Measurements from ENCODE around the gene RBFOX2. TPM values are rescaled to one million over a fixed set of nuclear protein-coding genes. Genes with fewer than 3 reads are reported as not detected.
A peak's percentile ranks its signal among the peaks of the same experiment; 100 is the strongest.

Gene RBFOX2
- polyA plus RNA-seq, 2 of the 4 experiments (the other 2 are of a cell fraction), result 30.3 to 77.7 TPM

DNA sequence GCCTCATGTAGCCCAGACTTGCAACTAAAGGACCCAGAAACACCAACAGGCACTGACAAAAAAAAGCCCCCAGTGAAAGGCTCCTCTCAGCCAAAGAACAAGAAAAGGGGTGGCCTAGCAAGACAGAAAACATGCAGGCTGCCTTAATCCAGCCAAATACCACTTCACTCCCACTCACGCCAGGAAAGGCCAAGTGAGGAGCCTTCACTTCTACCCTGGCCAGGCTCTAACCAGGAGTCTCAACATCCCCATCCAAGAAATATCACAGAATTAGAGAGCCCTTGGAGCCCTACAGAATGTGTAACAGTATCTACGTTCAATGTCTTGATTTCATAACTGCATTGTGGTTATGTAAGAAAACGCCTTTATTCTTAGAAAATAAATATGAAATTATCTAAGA is 162.0 kb downstream of the RBFOX2 start:
- H3K9me3 ChIP-seq, result no peaks in the 10 kb centered on the region
- peaks cover 18% of the 10 kb centered on the region; the same call in 2 of the 3 replicates for H3K4me1 ChIP-seq
- ATAC-seq (no peak), FAIRE-seq (no peak), DNase-seq (ENCODE audit: low read depth in 1 of 2, low spot score in 1 of 2) (no peak)
- ChIA-PET POLR2A (no interaction called here), CTCF (no interaction called here)
- 80% methylated on average over 3 of the region's 3 CpGs for WGBS (ENCODE audit: missing lambda C conversion rate)
- no peak for TF ChIP-seq FOXS1 (CRISPR knock-in tag; IDR thresholded peaks at IDR 0.05)
- TF ChIP-seq, protein P1, sequence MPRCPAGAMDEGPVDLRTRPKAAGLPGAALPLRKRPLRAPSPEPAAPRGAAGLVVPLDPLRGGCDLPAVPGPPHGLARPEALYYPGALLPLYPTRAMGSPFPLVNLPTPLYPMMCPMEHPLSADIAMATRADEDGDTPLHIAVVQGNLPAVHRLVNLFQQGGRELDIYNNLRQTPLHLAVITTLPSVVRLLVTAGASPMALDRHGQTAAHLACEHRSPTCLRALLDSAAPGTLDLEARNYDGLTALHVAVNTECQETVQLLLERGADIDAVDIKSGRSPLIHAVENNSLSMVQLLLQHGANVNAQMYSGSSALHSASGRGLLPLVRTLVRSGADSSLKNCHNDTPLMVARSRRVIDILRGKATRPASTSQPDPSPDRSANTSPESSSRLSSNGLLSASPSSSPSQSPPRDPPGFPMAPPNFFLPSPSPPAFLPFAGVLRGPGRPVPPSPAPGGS (IDR thresholded peaks at IDR 0.05), result no peak
- TF ChIP-seq ATOH8 (CRISPR knock-in tag; IDR thresholded peaks at IDR 0.05; ENCODE audit: low read depth), result no peak
- no peak for TF ChIP-seq ZC3H11A (IDR thresholded peaks at IDR 0.05)
- TF ChIP-seq MYC (IDR thresholded peaks at IDR 0.05; ENCODE audit: borderline replicate concordance, low read length), result no peak
- TF ChIP-seq POLR2A (IDR thresholded peaks at IDR 0.05; ENCODE audit: low read length), result no peak
- no peak for TF ChIP-seq KDM1A (IDR thresholded peaks at IDR 0.05; ENCODE audit: low read depth)
- no peak for TF ChIP-seq EHF (CRISPR knock-in tag; IDR thresholded peaks at IDR 0.05)
- TF ChIP-seq ZSCAN20 (CRISPR knock-in tag; IDR thresholded peaks at IDR 0.05), result no peak
- TF ChIP-seq NFE2L2 (conservative IDR thresholded peaks at IDR 0.05; ENCODE audit: low read length), result no peak
- no peak for TF ChIP-seq HOXB5 (CRISPR knock-in tag; IDR thresholded peaks at IDR 0.05)
- TF ChIP-seq, protein P2, sequence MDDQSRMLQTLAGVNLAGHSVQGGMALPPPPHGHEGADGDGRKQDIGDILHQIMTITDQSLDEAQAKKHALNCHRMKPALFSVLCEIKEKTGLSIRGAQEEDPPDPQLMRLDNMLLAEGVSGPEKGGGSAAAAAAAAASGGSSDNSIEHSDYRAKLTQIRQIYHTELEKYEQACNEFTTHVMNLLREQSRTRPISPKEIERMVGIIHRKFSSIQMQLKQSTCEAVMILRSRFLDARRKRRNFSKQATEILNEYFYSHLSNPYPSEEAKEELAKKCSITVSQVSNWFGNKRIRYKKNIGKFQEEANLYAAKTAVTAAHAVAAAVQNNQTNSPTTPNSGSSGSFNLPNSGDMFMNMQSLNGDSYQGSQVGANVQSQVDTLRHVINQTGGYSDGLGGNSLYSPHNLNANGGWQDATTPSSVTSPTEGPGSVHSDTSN (IDR thresholded peaks at IDR 0.05), result no peak
- no peak for TF ChIP-seq POLR2AphosphoS2 (conservative IDR thresholded peaks at IDR 0.05; ENCODE audit: low read length)
- TF ChIP-seq KDM5A (IDR thresholded peaks at IDR 0.05), result no peak
- TF ChIP-seq JUN (IDR thresholded peaks at IDR 0.05), result no peak
- no peak for TF ChIP-seq HES2 (IDR thresholded peaks at IDR 0.05)
- no peak for TF ChIP-seq CEBPB (IDR thresholded peaks at IDR 0.05)
- TF ChIP-seq ELK1 (IDR thresholded peaks at IDR 0.05; ENCODE audit: low read depth, low read length), result no peak
- H3K4me3 ChIP-seq, result no peak overlapping the region
- H3K27ac ChIP-seq, result no peak overlapping the region
- H3K4me2 ChIP-seq, result no peak overlapping the region

- Histone ChIP-seq H3K4me2 (0 out of 3 replicates have a peak overlapping the region, but pooled peaks have one; percentile 7), H3K4me1 (peaks cover 18% of the 10 kb centered on the region; the same call in 2 of the 3 replicates), H3K4me3 (no peak overlapping the region), H3K9me3 (no peaks in the 10 kb centered on the region), H3K27ac (no peak overlapping the region)
- ATAC-seq (no peak), DNase-seq (ENCODE audit: low read depth in 1 of 2, low spot score in 1 of 2) (no peak), FAIRE-seq (no peak)
- ChIA-PET CTCF (no interaction called here), POLR2A (no interaction called here)
- TF ChIP-seq SMC3 (IDR thresholded peaks at IDR 0.05) (no peak), SREBF2 (IDR thresholded peaks at IDR 0.05) (no peak), BHLHE40 (IDR thresholded peaks at IDR 0.05; ENCODE audit: low read depth, low read length) (no peak), RAD21 (conservative IDR thresholded peaks at IDR 0.05 in 1 of 2, IDR thresholded peaks at IDR 0.05 in 1 of 2) (no peak), ZSCAN20 (CRISPR knock-in tag; IDR thresholded peaks at IDR 0.05) (no peak), REST (IDR thresholded peaks at IDR 0.05) (no peak), JUN (IDR thresholded peaks at IDR 0.05) (no peak), ESRRA (IDR thresholded peaks at IDR 0.05; ENCODE audit: borderline replicate concordance, low read length) (no peak), POLR2A (IDR thresholded peaks at IDR 0.05; ENCODE audit: low read length) (no peak), CHD2 (IDR thresholded peaks at IDR 0.05; ENCODE audit: low read length, partially characterized antibody) (no peak), RARB (CRISPR knock-in tag; IDR thresholded peaks at IDR 0.05) (no peak), HOXB13 (CRISPR knock-in tag; IDR thresholded peaks at IDR 0.05; ENCODE audit: low read depth) (no peak), ZFP36 (IDR thresholded peaks at IDR 0.05; ENCODE audit: borderline replicate concordance, partially characterized antibody) (no peak), EHF (CRISPR knock-in tag; IDR thresholded peaks at IDR 0.05) (no peak), CBX2 (IDR thresholded peaks at IDR 0.05; ENCODE audit: borderline replicate concordance, low read depth) (no peak)
Observed at GRCh38 chr22:35864545-35865165, 164.0 kb downstream of the RBFOX2 start.
